BLaER1 (cell line): ENCODE data around the gene C21orf58.

Experiments used
- H3K27ac ChIP-seq: shearing (Covaris generic); formaldehyde crosslinking; 2 replicates; pipeline ENCODE4 v1.8.1; 2022
- H3K27me3 ChIP-seq: shearing (Covaris generic); formaldehyde crosslinking; 2 replicates; pipeline ENCODE4 v1.8.1; 2022
- H3K36me3 ChIP-seq: shearing (Covaris generic); formaldehyde crosslinking; 2 replicates; pipeline ENCODE4 v1.8.1; 2022
- H3K4me1 ChIP-seq: shearing (Covaris generic); formaldehyde crosslinking; 2 replicates; pipeline ENCODE4 v1.8.1; 2022
- H3K4me2 ChIP-seq: shearing (Covaris generic); formaldehyde crosslinking; 2 replicates; pipeline ENCODE4 v1.8.1; 2022
- H3K4me3 ChIP-seq: shearing (Covaris generic); formaldehyde crosslinking; 2 replicates; pipeline ENCODE4 v1.8.1; 2022
- H3K9ac ChIP-seq: shearing (Covaris generic); formaldehyde crosslinking; 2 replicates; pipeline ENCODE4 v1.8.1; 2022
- H3K9me3 ChIP-seq: shearing (Covaris generic); formaldehyde crosslinking; 2 replicates; pipeline ENCODE4 v1.8.1; 2022
- H4K20me1 ChIP-seq: shearing (Covaris generic); formaldehyde crosslinking; 2 replicates; pipeline ENCODE4 v1.8.1; 2022
- Cebpa-rat ChIP-seq: shearing (Covaris generic); IDR thresholded peaks from 2 replicates; pipeline ENCODE4 v1.8.1; 2022

The C21orf58 gene

DNA sequence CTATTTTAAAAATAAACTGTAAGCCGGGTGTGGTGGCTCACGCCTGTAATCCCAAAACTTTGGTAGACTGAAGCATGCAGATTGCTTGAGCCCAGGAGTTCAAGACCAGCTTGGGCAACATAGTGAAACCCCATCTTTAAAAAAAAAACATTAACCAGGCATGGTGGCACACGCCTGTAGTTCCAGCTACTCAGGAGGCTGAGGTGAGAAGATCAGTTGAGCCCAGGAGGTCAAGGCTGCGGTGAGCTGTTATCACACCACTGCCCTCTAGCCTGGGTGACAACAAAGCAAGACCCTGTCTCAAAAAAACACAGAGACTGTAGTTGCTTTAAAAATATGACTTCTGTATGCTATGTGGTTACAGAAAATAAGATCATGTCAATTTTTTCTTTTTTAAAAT lies 70.8 kb downstream of the C21orf58 start:
- TF ChIP-seq Cebpa-rat: no peak
- H3K27me3 ChIP-seq: no peaks in the 10 kb centered on the region
- H3K9me3 ChIP-seq: no peaks in the 10 kb centered on the region
- H3K36me3 ChIP-seq: peaks cover 94% of the 10 kb centered on the region
- no peak overlapping the region for H3K9ac ChIP-seq
- H3K4me1 ChIP-seq: peaks cover 49% of the 10 kb centered on the region
- H3K4me2 ChIP-seq: peak overlapping the region; percentile 80; the same call in 1 of the 2 replicates
- H4K20me1 ChIP-seq: peaks cover 41% of the 10 kb centered on the region
- H3K27ac ChIP-seq: no peak overlapping the region
- no peak overlapping the region for H3K4me3 ChIP-seq
